Keratinocyte (primary cell): ENCODE data around the gene OTX1. TPM values are rescaled to one million over a fixed set of nuclear protein-coding genes. Genes with fewer than 3 reads are reported as not detected.

Experiments
- DNase-seq: peaks from one replicate; pipeline ENCODE4 v3.0.0-alpha.2; 2011; ENCODE audit warnings: low read depth, missing footprints, low spot score
- FAIRE-seq: peaks from 2 replicates; lab custom pipeline; 2011; peaks lifted over from hg19 to GRCh38; lab: Jason Lieb, UNC
- H2AFZ ChIP-seq: 2 replicates; pipeline ENCODE4 v1.6.0; 2012; ENCODE audit warnings: low read length, control low read depth, inconsistent platforms; ENCODE audit not compliant: control insufficient read depth
- H3K27ac ChIP-seq: 2 replicates; pipeline ENCODE4 v1.5.1; 2011; ENCODE audit warnings: low read length; ENCODE audit not compliant: control insufficient read depth, insufficient read depth
- H3K27me3 ChIP-seq: 3 replicates; pipeline ENCODE4 v1.6.0; 2011; ENCODE audit warnings: low read length; ENCODE audit not compliant: control insufficient read depth, insufficient read depth; ENCODE audit errors: extremely low read depth
- H3K36me3 ChIP-seq, 2 experiments: 2 replicates in 1 of 2; 3 replicates in 1 of 2; pipeline ENCODE4 v1.5.1; 2011; ENCODE audit warnings: low read length in 2 of 2, mild to moderate bottlenecking in 1 of 2; ENCODE audit not compliant: control insufficient read depth in 2 of 2, insufficient read depth in 2 of 2; ENCODE audit errors: extremely low read depth in 1 of 2
- H3K4me1 ChIP-seq: 3 replicates; pipeline ENCODE4 v1.5.1; 2011; ENCODE audit warnings: low read length; ENCODE audit not compliant: control insufficient read depth, insufficient read depth; ENCODE audit errors: extremely low read depth
- H3K4me2 ChIP-seq: 3 replicates; pipeline ENCODE4 v1.6.0; 2011; ENCODE audit warnings: low read depth, low read length; ENCODE audit not compliant: control insufficient read depth, insufficient read depth; ENCODE audit errors: extremely low read depth
- H3K4me3 ChIP-seq, 3 experiments: fragments of 200-600 bp in 1 of 3; sonication (generic) in 1 of 3; 2 replicates in 2 of 3; 3 replicates in 1 of 3; pipeline ENCODE4 v1.5.1; 2011 to 2016; ENCODE audit warnings: low read length in 3 of 3, mild to moderate bottlenecking in 3 of 3, control low read depth in 2 of 3, inconsistent platforms in 1 of 3, low read depth in 1 of 3, mixed read lengths in 1 of 3, mixed run types in 1 of 3, moderate library complexity in 1 of 3; ENCODE audit not compliant: control insufficient read depth in 2 of 3, insufficient read depth in 2 of 3; ENCODE audit errors: extremely low read depth in 1 of 3
- H3K79me2 ChIP-seq: 2 replicates; pipeline ENCODE4 v1.6.0; 2012; ENCODE audit warnings: low read length; ENCODE audit not compliant: control insufficient read depth, insufficient read depth
- H3K9ac ChIP-seq: 3 replicates; pipeline ENCODE4 v1.6.0; 2011; ENCODE audit warnings: low read length; ENCODE audit not compliant: control insufficient read depth, insufficient read depth; ENCODE audit errors: extremely low read depth
- H3K9me1 ChIP-seq: 3 replicates; pipeline ENCODE4 v1.6.0; 2011; ENCODE audit warnings: low read length; ENCODE audit not compliant: control insufficient read depth, insufficient read depth; ENCODE audit errors: extremely low read depth
- H3K9me3 ChIP-seq: 2 replicates; pipeline ENCODE4 v1.5.1; 2012; ENCODE audit warnings: low read depth, low read length; ENCODE audit not compliant: control insufficient read depth
- H4K20me1 ChIP-seq: 3 replicates; pipeline ENCODE4 v1.6.0; 2011; ENCODE audit warnings: low read length; ENCODE audit not compliant: control insufficient read depth, insufficient read depth; ENCODE audit errors: extremely low read depth
- EZH2 ChIP-seq: IDR thresholded peaks from one replicate; pipeline ENCODE4 v1.6.1; 2012; ENCODE audit warnings: inconsistent platforms, mild to moderate bottlenecking, low read length, moderate library complexity
- dilution Hi-C: fragments of 300-500 bp; cut with MboI; formaldehyde crosslinking; loops from one replicate; pipeline ENCODE4 v1.7.0; 2020; ENCODE audit warnings: low sequenced_read_pairs; ENCODE audit not compliant: extremely low pct_ligation_motif_present
- polyA plus RNA-seq, 5 experiments: library from polyadenylated mRNA; depleted of rRNA in 3 of 5; stranded (reverse) in 3 of 5; stranded (forward) in 1 of 5; unstranded in 1 of 5; fragments of >200 nt; gene quantifications; 1 replicate in 1 of 5; 2 replicates in 3 of 5; 3 replicates in 1 of 5; pipeline versions ENCODE4 v1.2.1 to v1.2.3, GENCODE V29; 2011 to 2012; ENCODE audit warnings: missing spikeins in 2 of 5, low read depth in 1 of 5, low replicate concordance in 1 of 5
- TF ChIP-seq, protein P1 (sequence below), 3 experiments: IDR thresholded peaks in 1 of 3; conservative IDR thresholded peaks in 1 of 3; optimal IDR thresholded peaks in 1 of 3; 2 replicates in 2 of 3; 3 replicates in 1 of 3; pipeline versions ENCODE3 to v1.5.1; 2011; ENCODE audit warnings: low read length in 3 of 3, mild to moderate bottlenecking in 3 of 3, moderate library complexity in 2 of 3, control low read depth in 1 of 3, inconsistent platforms in 1 of 3; ENCODE audit not compliant: insufficient read depth in 2 of 3; ENCODE audit errors: extremely low read depth in 1 of 3

The OTX1 gene
- polyA plus RNA-seq, 1 donor (not counting 4 experiments of a cell fraction or from before 2014, with no cell fraction given), result 0.28 TPM

DNA sequence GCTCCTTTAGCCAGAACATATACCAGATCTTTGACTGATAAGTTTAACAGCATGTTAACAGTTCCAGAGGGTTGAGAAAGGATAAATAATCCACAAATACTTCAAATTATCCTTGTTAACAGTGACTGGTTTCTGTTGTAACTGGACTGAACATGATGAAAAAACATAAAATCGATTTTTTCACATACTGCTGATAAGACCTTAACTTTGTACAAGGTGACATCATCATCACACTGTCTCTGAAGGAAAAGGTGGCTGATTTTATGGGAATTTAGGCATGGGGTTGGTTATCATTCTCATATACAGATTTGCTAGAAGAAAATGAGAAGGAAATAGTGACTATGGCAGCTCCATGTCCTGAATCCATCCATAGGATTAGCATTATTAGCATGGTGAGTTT lies 36.1 kb downstream of the OTX1 start:
- no peaks in the 10 kb centered on the region for H4K20me1 ChIP-seq
- H3K27ac ChIP-seq, result no peak overlapping the region
- no peaks in the 10 kb centered on the region for H3K9me1 ChIP-seq
- H3K9ac ChIP-seq, result no peak overlapping the region
- H3K9me3 ChIP-seq, result no peaks in the 10 kb centered on the region
- no peaks in the 10 kb centered on the region for H3K79me2 ChIP-seq
- TF ChIP-seq, protein P1, sequence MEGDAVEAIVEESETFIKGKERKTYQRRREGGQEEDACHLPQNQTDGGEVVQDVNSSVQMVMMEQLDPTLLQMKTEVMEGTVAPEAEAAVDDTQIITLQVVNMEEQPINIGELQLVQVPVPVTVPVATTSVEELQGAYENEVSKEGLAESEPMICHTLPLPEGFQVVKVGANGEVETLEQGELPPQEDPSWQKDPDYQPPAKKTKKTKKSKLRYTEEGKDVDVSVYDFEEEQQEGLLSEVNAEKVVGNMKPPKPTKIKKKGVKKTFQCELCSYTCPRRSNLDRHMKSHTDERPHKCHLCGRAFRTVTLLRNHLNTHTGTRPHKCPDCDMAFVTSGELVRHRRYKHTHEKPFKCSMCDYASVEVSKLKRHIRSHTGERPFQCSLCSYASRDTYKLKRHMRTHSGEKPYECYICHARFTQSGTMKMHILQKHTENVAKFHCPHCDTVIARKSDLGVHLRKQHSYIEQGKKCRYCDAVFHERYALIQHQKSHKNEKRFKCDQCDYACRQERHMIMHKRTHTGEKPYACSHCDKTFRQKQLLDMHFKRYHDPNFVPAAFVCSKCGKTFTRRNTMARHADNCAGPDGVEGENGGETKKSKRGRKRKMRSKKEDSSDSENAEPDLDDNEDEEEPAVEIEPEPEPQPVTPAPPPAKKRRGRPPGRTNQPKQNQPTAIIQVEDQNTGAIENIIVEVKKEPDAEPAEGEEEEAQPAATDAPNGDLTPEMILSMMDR (optimal IDR thresholded peaks at IDR 0.05 in 1 of 3, IDR thresholded peaks at IDR 0.05 in 1 of 3, conservative IDR thresholded peaks at IDR 0.05 in 1 of 3; ENCODE audit: extremely low read depth in 1 of 3, insufficient read depth in 2 of 3, low read length in 3 of 3), result no peak
- TF ChIP-seq EZH2, result no peak
- no peak overlapping the region for H3K4me3 ChIP-seq
- no peak overlapping the region for H3K4me2 ChIP-seq
- no peak overlapping the region for H2AFZ ChIP-seq
- FAIRE-seq (no peak), DNase-seq (no peak)
- dilution Hi-C loops, result no loop called here
- H3K36me3 ChIP-seq, result no peaks in the 10 kb centered on the region
- no peaks in the 10 kb centered on the region for H3K27me3 ChIP-seq
- H3K4me1 ChIP-seq, result no peaks in the 10 kb centered on the region

GRCh38 chr2:63092401-63092800 lies 41.8 kb downstream of the OTX1 start:
- H3K27ac ChIP-seq, result no peak overlapping the region
- no peaks in the 10 kb centered on the region for H4K20me1 ChIP-seq
- H3K4me3 ChIP-seq, result no peak overlapping the region
- H3K36me3 ChIP-seq, result no peaks in the 10 kb centered on the region
- no peaks in the 10 kb centered on the region for H3K4me1 ChIP-seq
- H3K9me1 ChIP-seq, result no peaks in the 10 kb centered on the region
- FAIRE-seq (no peak), DNase-seq (no peak)
- no peak for TF ChIP-seq EZH2
- TF ChIP-seq, protein P1 (optimal IDR thresholded peaks at IDR 0.05 in 1 of 3, IDR thresholded peaks at IDR 0.05 in 1 of 3, conservative IDR thresholded peaks at IDR 0.05 in 1 of 3; ENCODE audit: extremely low read depth in 1 of 3, insufficient read depth in 2 of 3, low read length in 3 of 3), result no peak
- dilution Hi-C loops, result no loop called here
- no peaks in the 10 kb centered on the region for H3K27me3 ChIP-seq
- no peak overlapping the region for H3K4me2 ChIP-seq
- no peak overlapping the region for H2AFZ ChIP-seq
- H3K9me3 ChIP-seq, result no peaks in the 10 kb centered on the region
- H3K79me2 ChIP-seq, result no peaks in the 10 kb centered on the region
- no peak overlapping the region for H3K9ac ChIP-seq
